HG02885 (cell line): ENCODE results near the gene PRKRIP1.
"Not testable (repeated sequence)": the region's sequence is repeated elsewhere in the genome, so short reads cannot be mapped to it uniquely, and the experiment has no call there.

Experiments
- ATAC-seq: cut with Tn5 transposase; IDR thresholded peaks from one replicate; pipeline ENCODE4 v1.9.1; 2021; ENCODE audit warnings: mild to moderate bottlenecking; ENCODE audit not compliant: unreplicated experiment, poor library complexity

The PRKRIP1 gene

GRCh38 chr7:102403563-102403962 lies 7.4 kb downstream of the PRKRIP1 start:
- ATAC-seq = no peak

- ATAC-seq = peak; percentile 87
Measured at GRCh38 chr7:102404005-102404861, 8.1 kb downstream of the PRKRIP1 start.

- not testable (repeated sequence) for ATAC-seq
Measured at GRCh38 chr7:102404862-102405188, 8.7 kb downstream of the PRKRIP1 start.

GRCh38 chr7:102407910-102408309 lies 11.7 kb downstream of the PRKRIP1 start:
- ATAC-seq = no peak

- peak; percentile 68 for ATAC-seq
Measured at GRCh38 chr7:102408530-102408929, 12.4 kb downstream of the PRKRIP1 start.

GRCh38 chr7:102409340-102409739 lies 13.2 kb downstream of the PRKRIP1 start:
- ATAC-seq = no peak

- no peak for ATAC-seq
Measured at GRCh38 chr7:102410123-102410522, 14.0 kb downstream of the PRKRIP1 start.

- ATAC-seq = no peak
Measured at GRCh38 chr7:102410918-102411317, 14.8 kb downstream of the PRKRIP1 start.

GRCh38 chr7:102412548-102412947 lies 16.4 kb downstream of the PRKRIP1 start:
- no peak for ATAC-seq

- no peak for ATAC-seq
Measured at GRCh38 chr7:102413091-102413490, 16.9 kb downstream of the PRKRIP1 start.

GRCh38 chr7:102413611-102414010 lies 17.4 kb downstream of the PRKRIP1 start:
- no peak for ATAC-seq

GRCh38 chr7:102415685-102416225 lies 19.6 kb downstream of the PRKRIP1 start:
- peak; percentile 53 for ATAC-seq

- ATAC-seq = no peak
Measured at GRCh38 chr7:102416406-102416805, 20.2 kb downstream of the PRKRIP1 start.

GRCh38 chr7:102417105-102417504 lies 20.9 kb downstream of the PRKRIP1 start:
- no peak for ATAC-seq

- ATAC-seq = no peak
Measured at GRCh38 chr7:102418592-102418991, 22.4 kb downstream of the PRKRIP1 start.

GRCh38 chr7:102421706-102422240 lies 25.6 kb downstream of the PRKRIP1 start:
- ATAC-seq = no peak

- no peak for ATAC-seq
Measured at GRCh38 chr7:102424129-102424551, 28.0 kb downstream of the PRKRIP1 start.

GRCh38 chr7:102424787-102425218 lies 28.6 kb downstream of the PRKRIP1 start:
- ATAC-seq = peak; percentile 22

- peak; percentile 74 for ATAC-seq
Measured at GRCh38 chr7:102425639-102426267, 29.6 kb downstream of the PRKRIP1 start.

- ATAC-seq = peak; percentile 58
Measured at GRCh38 chr7:102426268-102427018, 30.3 kb downstream of the PRKRIP1 start.
